ENCODE measurements around the gene AFTPH. TPM values are rescaled to one million over a fixed set of nuclear protein-coding genes. Genes with fewer than 3 reads are reported as not detected.

Gene AFTPH, protein sequence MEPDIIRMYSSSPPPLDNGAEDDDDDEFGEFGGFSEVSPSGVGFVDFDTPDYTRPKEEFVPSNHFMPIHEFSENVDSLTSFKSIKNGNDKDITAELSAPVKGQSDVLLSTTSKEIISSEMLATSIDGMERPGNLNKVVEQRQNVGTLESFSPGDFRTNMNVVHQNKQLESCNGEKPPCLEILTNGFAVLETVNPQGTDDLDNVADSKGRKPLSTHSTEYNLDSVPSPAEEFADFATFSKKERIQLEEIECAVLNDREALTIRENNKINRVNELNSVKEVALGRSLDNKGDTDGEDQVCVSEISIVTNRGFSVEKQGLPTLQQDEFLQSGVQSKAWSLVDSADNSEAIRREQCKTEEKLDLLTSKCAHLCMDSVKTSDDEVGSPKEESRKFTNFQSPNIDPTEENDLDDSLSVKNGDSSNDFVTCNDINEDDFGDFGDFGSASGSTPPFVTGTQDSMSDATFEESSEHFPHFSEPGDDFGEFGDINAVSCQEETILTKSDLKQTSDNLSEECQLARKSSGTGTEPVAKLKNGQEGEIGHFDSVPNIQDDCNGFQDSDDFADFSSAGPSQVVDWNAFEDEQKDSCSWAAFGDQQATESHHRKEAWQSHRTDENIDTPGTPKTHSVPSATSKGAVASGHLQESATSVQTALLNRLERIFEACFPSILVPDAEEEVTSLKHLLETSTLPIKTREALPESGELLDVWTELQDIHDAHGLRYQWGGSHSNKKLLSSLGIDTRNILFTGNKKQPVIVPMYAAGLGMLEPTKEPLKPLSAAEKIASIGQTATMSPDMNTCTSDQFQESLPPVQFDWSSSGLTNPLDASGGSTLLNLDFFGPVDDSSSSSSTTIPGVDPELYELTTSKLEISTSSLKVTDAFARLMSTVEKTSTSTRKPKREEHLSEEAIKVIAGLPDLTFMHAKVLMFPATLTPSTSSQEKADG
- total RNA-seq (2021) (18.8 and 19.5 TPM in 2 replicates), Bru-seq, nascent RNA (percentile 82 among the genes with signal in this experiment), BruChase-seq, experiment 1, labeled RNA remaining after a 2-hour chase (percentile 78 among the genes with signal in this experiment), BruChase-seq, experiment 2, labeled RNA remaining after a 6-hour chase (percentile 58 among the genes with signal in this experiment)
- long read RNA-seq, full-length matches to known transcripts, result 5 of 17 reads
- long read RNA-seq, partial matches to known transcripts, result 2 of 17 reads
- long read RNA-seq, other reads (novel, unspliced or antisense), result 10 of 17 reads

DNA sequence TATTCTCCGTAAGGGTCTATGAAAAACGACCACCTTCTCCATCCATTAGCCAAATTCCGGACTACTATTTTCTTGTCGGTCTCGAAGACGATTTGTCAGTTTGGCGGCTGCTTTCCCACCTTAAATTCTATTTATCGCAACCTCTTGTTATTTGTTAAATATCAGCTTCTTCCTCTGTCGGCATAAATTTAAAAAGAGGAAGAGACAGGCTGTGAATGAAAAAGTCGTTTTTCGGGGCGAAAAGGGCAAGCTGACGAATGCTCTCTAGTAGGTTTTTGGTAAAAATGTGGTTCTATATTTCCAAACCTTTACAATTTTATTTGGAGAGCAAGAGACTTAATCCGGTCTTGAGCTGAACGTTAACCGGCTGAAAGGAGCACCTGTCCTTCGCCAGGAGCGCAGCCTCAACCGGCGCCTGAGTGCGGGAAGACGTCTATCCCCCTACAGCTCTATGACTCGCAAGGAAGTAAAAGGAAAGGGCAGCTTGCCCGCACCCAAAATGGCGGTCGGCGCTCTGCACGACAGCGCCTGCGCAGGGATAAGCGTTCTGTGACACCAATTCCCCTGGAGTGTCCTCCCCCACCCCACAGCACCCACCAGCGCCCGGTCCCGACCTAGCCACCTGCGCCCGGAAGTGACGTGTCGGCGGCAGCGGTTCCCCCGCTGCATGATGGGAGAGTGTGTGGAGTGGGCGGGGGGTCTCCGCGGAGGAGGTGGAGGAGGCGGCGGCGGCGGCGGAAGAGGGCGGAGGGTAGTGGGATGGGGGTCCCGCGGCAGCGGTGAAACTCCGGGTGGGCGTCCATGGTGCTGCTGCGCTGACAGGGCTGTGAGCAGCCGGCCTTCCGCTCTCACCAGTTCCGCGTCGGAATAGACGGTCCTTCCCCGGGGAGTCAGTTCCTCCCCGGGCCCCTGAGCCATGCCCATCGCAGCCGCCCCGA is at the start of gene AFTPH:
Gene AFTPH (plus strand): TSS at position 663 of the 938 bp plus-strand sequence. CDS start 27,147 bp downstream, outside the sequence.
- POLR2A ChIA-PET (ENCODE audit: low non-redundant PET), result interaction anchor here (0.5 to 1.0 kb wide), 2 partner anchors 9 to 354 kb away, joined by 3 to 4 read pairs; no protein-coding TSS in a partner anchor
- peak; percentile 99 for DNase-seq (ENCODE audit: low spot score)
- Histone ChIP-seq H3K4me1 (ENCODE audit: insufficient read depth, low read length, poor library complexity, severe bottlenecking) (peaks cover 16% of the 10 kb centered on the region), H3K27me3 (replicated peaks; ENCODE audit: insufficient read depth, low read depth, low read length, poor library complexity) (no peaks in the 10 kb centered on the region), H3K27ac (ENCODE audit: low read depth, low read length, poor library complexity, severe bottlenecking) (peak within 1 kb of the TSS; percentile 84), H3K4me3 (ENCODE audit: low read depth, low read length, poor library complexity, severe bottlenecking) (peak within 1 kb of the TSS; percentile 94), H3K9me3 (ENCODE audit: low read depth, low read length, poor library complexity, severe bottlenecking) (no peaks in the 10 kb centered on the region), H3K36me3 (ENCODE audit: insufficient read depth, low read length, poor library complexity, severe bottlenecking) (no peaks in the 10 kb centered on the region)
- BruUV-seq (replicated peaks), result TSS peak; percentile 98
- intact Hi-C loops (cut with micrococcal nuclease; ENCODE audit: unreplicated experiment), result loop anchor here (2.0 to 5.0 kb wide), 3 partner anchors 39 to 343 kb away; partner anchors contain the start of gene SERTAD2
- CTCF ChIA-PET, result interaction anchor here (1.0 to 1.3 kb wide), 2 partner anchors 38 to 193 kb away, joined by 3 to 4 read pairs; no protein-coding TSS in a partner anchor
- no peak for TF ChIP-seq EZH2 (IDR thresholded peaks at IDR 0.05; ENCODE audit: borderline replicate concordance, low read depth, low read length, poor library complexity, severe bottlenecking)
- TF ChIP-seq, protein P1, sequence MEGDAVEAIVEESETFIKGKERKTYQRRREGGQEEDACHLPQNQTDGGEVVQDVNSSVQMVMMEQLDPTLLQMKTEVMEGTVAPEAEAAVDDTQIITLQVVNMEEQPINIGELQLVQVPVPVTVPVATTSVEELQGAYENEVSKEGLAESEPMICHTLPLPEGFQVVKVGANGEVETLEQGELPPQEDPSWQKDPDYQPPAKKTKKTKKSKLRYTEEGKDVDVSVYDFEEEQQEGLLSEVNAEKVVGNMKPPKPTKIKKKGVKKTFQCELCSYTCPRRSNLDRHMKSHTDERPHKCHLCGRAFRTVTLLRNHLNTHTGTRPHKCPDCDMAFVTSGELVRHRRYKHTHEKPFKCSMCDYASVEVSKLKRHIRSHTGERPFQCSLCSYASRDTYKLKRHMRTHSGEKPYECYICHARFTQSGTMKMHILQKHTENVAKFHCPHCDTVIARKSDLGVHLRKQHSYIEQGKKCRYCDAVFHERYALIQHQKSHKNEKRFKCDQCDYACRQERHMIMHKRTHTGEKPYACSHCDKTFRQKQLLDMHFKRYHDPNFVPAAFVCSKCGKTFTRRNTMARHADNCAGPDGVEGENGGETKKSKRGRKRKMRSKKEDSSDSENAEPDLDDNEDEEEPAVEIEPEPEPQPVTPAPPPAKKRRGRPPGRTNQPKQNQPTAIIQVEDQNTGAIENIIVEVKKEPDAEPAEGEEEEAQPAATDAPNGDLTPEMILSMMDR (conservative IDR thresholded peaks at IDR 0.05; ENCODE audit: low read depth, low read length), result 0 out of 2 replicates have a peak, but pooled peaks have one; percentile 7

DNA sequence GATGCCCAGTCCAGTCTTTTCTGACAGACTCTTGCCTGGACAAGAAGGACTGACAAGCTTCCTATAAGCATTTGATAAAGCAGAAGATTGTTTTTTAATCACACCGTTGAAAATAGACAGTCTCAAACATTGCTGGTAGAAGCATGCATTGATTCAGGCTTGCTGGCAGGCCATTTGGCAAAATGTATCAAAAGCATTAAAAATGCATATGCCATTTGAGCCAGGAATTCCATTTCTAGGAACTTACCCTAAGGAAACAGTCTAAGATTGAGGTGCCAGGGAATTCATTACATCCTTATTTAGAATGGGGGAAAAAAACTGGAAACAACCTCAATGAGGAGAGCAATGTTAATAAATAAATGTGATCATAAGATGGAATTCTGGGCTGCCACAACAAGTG is 49.5 kb upstream of the AFTPH start:
- Histone ChIP-seq H3K9me3 (ENCODE audit: low read depth, low read length, poor library complexity, severe bottlenecking) (no peaks in the 10 kb centered on the region), H3K36me3 (ENCODE audit: insufficient read depth, low read length, poor library complexity, severe bottlenecking) (no peaks in the 10 kb centered on the region), H3K4me1 (ENCODE audit: insufficient read depth, low read length, poor library complexity, severe bottlenecking) (no peaks in the 10 kb centered on the region), H3K27ac (ENCODE audit: low read depth, low read length, poor library complexity, severe bottlenecking) (no peak overlapping the region), H3K4me3 (ENCODE audit: low read depth, low read length, poor library complexity, severe bottlenecking) (no peak overlapping the region), H3K27me3 (replicated peaks; ENCODE audit: insufficient read depth, low read depth, low read length, poor library complexity) (no peaks in the 10 kb centered on the region)
- CTCF ChIA-PET, result no interaction called here
- TF ChIP-seq, protein P1 (conservative IDR thresholded peaks at IDR 0.05; ENCODE audit: low read depth, low read length), result no peak
- TF ChIP-seq EZH2 (IDR thresholded peaks at IDR 0.05; ENCODE audit: borderline replicate concordance, low read depth, low read length, poor library complexity, severe bottlenecking), result no peak
- intact Hi-C loops (cut with micrococcal nuclease; ENCODE audit: unreplicated experiment), result no loop called here
- DNase-seq (ENCODE audit: low spot score), result no peak
- no TSS peak for BruUV-seq (replicated peaks)
- POLR2A ChIA-PET (ENCODE audit: low non-redundant PET), result no interaction called here
